HEK293 (cell line): Measurements from ENCODE around the gene NUMA1.

Experiments used
- CTCF ChIA-PET: fragments of 350-600 bp; formaldehyde crosslinking; extraction: SDS; loops from one replicate; lab custom pipeline; 2021; ENCODE audit warnings: antibody characterized with exemption; lab: Yijun Ruan, JAX
- POLR2A ChIA-PET: fragments of 300-600 bp; formaldehyde crosslinking; extraction: SDS; loops from one replicate; lab custom pipeline; 2020; ENCODE audit warnings: antibody characterized with exemption, inconsistent platforms; lab: Yijun Ruan, JAX
- H3K27ac ChIP-seq: fragments of 200-500 bp; sonication (Bioruptor generic); 2 replicates; pipeline ENCODE4 v1.5.1; 2014; ENCODE audit warnings: low read depth, low read length, control low read depth, inconsistent platforms; ENCODE audit errors: extremely low read depth
- H3K36me3 ChIP-seq, 2 experiments: fragments of 200-500 bp in 1 of 2; sonication (Bioruptor generic) in 1 of 2; 1 replicate in 1 of 2; 2 replicates in 1 of 2; pipeline ENCODE4 v1.5.1; 2014 to 2017; ENCODE audit warnings: inconsistent platforms in 2 of 2, low read length in 2 of 2; ENCODE audit not compliant: control insufficient read depth in 2 of 2, insufficient read depth in 1 of 2
- H3K4me1 ChIP-seq: fragments of 200-500 bp; sonication (Bioruptor generic); 2 replicates; pipeline ENCODE4 v1.5.1; 2014; ENCODE audit warnings: mild to moderate bottlenecking, low read length, inconsistent platforms; ENCODE audit not compliant: control insufficient read depth, insufficient read depth
- H3K4me3 ChIP-seq: 2 replicates; pipeline ENCODE4 v1.5.1; 2011; ENCODE audit warnings: low read depth, mild to moderate bottlenecking, control low read depth, low read length, moderate library complexity
- H3K9me3 ChIP-seq: fragments of 200-500 bp; sonication (Bioruptor generic); 2 replicates; pipeline ENCODE4 v1.5.1; 2014; ENCODE audit warnings: low read depth, low read length, inconsistent platforms; ENCODE audit not compliant: control insufficient read depth, insufficient read depth
- BCL11B ChIP-seq: fragments of 450-650 bp; formaldehyde crosslinking; IDR thresholded peaks from 2 replicates; pipeline ENCODE4 v1.5.1; 2016; ENCODE audit warnings: low read depth, missing biosample characterization, missing genetic modification characterization
- KLF10 ChIP-seq: fragments of 450-650 bp; IDR thresholded peaks from 2 replicates; pipeline ENCODE4 v1.5.1; 2018; ENCODE audit warnings: missing biosample characterization, mild to moderate bottlenecking, missing genetic modification characterization
- KLF9 ChIP-seq: fragments of 450-650 bp; formaldehyde crosslinking; IDR thresholded peaks from 2 replicates; pipeline ENCODE4 v1.5.1; 2016; ENCODE audit warnings: missing biosample characterization, missing genetic modification characterization, low read depth
- MYNN ChIP-seq: fragments of 450-650 bp; formaldehyde crosslinking; IDR thresholded peaks from 2 replicates; pipeline ENCODE4 v1.5.1; 2016; ENCODE audit warnings: missing biosample characterization, missing genetic modification characterization, borderline replicate concordance
- OVOL3 ChIP-seq: fragments of 450-650 bp; formaldehyde crosslinking; IDR thresholded peaks from 2 replicates; pipeline ENCODE4 v1.5.1; 2016; ENCODE audit warnings: missing biosample characterization, missing genetic modification characterization
- SP2 ChIP-seq: fragments of 450-650 bp; formaldehyde crosslinking; IDR thresholded peaks from 2 replicates; pipeline ENCODE4 v1.5.1; 2016; ENCODE audit warnings: missing biosample characterization, missing genetic modification characterization
- SP3 ChIP-seq: fragments of 450-650 bp; formaldehyde crosslinking; IDR thresholded peaks from 2 replicates; pipeline ENCODE4 v1.5.1; 2016; ENCODE audit warnings: missing biosample characterization, missing genetic modification characterization
- ZBTB21 ChIP-seq: fragments of 450-650 bp; formaldehyde crosslinking; IDR thresholded peaks from 2 replicates; pipeline ENCODE4 v1.5.1; 2017; ENCODE audit warnings: missing biosample characterization, missing genetic modification characterization
- ZBTB8A ChIP-seq: fragments of 450-650 bp; formaldehyde crosslinking; IDR thresholded peaks from 2 replicates; pipeline ENCODE4 v1.5.1; 2016; ENCODE audit warnings: missing biosample characterization, missing genetic modification characterization
- ZNF157 ChIP-seq: fragments of 450-650 bp; formaldehyde crosslinking; IDR thresholded peaks from 2 replicates; pipeline ENCODE4 v1.5.1; 2016; ENCODE audit warnings: missing biosample characterization, missing genetic modification characterization
- ZNF223 ChIP-seq: fragments of 450-650 bp; formaldehyde crosslinking; IDR thresholded peaks from 2 replicates; pipeline ENCODE4 v1.5.1; 2016; ENCODE audit warnings: missing biosample characterization, missing genetic modification characterization
- ZNF248 ChIP-seq: fragments of 450-650 bp; formaldehyde crosslinking; IDR thresholded peaks from 2 replicates; pipeline ENCODE4 v1.5.1; 2017; ENCODE audit warnings: missing biosample characterization, missing genetic modification characterization
- ZNF48 ChIP-seq: fragments of 450-650 bp; formaldehyde crosslinking; IDR thresholded peaks from 2 replicates; pipeline ENCODE4 v1.5.1; 2016; ENCODE audit warnings: missing biosample characterization, missing genetic modification characterization
- ZNF624 ChIP-seq: fragments of 450-650 bp; formaldehyde crosslinking; IDR thresholded peaks from 2 replicates; pipeline ENCODE4 v1.5.1; 2017; ENCODE audit warnings: missing biosample characterization, missing genetic modification characterization
- ZNF654 ChIP-seq: fragments of 450-650 bp; formaldehyde crosslinking; IDR thresholded peaks from 2 replicates; pipeline ENCODE4 v1.5.1; 2016; ENCODE audit warnings: low read depth, missing biosample characterization, missing genetic modification characterization
- ZNF658 ChIP-seq: fragments of 450-650 bp; formaldehyde crosslinking; IDR thresholded peaks from 2 replicates; pipeline ENCODE4; 2016; ENCODE audit warnings: missing biosample characterization, missing genetic modification characterization
- ZNF76 ChIP-seq: fragments of 450-650 bp; formaldehyde crosslinking; IDR thresholded peaks from 2 replicates; pipeline ENCODE4; 2016; ENCODE audit warnings: low read depth, missing biosample characterization, missing genetic modification characterization, borderline replicate concordance
- ZNF830 ChIP-seq: fragments of 450-650 bp; IDR thresholded peaks from 2 replicates; pipeline ENCODE4 v1.5.0; 2018; ENCODE audit warnings: missing biosample characterization, missing genetic modification characterization, low read depth, mild to moderate bottlenecking, moderate library complexity
- ZXDB ChIP-seq: fragments of 450-650 bp; formaldehyde crosslinking; IDR thresholded peaks from 2 replicates; pipeline ENCODE4 v1.5.1; 2016; ENCODE audit warnings: missing biosample characterization, missing genetic modification characterization
- TF ChIP-seq, protein P1 (sequence below): fragments of 450-650 bp; formaldehyde crosslinking; IDR thresholded peaks from 2 replicates; pipeline ENCODE4 v1.5.1; 2016; ENCODE audit warnings: missing biosample characterization, missing genetic modification characterization
- TF ChIP-seq, protein P2 (sequence below): fragments of 450-650 bp; formaldehyde crosslinking; IDR thresholded peaks from 2 replicates; pipeline ENCODE4 v1.5.0; 2017; ENCODE audit warnings: missing biosample characterization, missing genetic modification characterization, borderline replicate concordance
- TF ChIP-seq, protein P3 (sequence below): fragments of 450-650 bp; formaldehyde crosslinking; IDR thresholded peaks from 2 replicates; pipeline ENCODE4 v1.5.1; 2016; ENCODE audit warnings: missing biosample characterization, missing genetic modification characterization
- TF ChIP-seq, protein P4 (sequence below): fragments of 450-650 bp; formaldehyde crosslinking; IDR thresholded peaks from 2 replicates; pipeline ENCODE4 v1.5.1; 2016; ENCODE audit warnings: missing biosample characterization, missing genetic modification characterization
- TF ChIP-seq, protein P5 (sequence below): fragments of 450-650 bp; formaldehyde crosslinking; IDR thresholded peaks from 2 replicates; pipeline ENCODE4 v1.5.1; 2017; ENCODE audit warnings: missing biosample characterization, mild to moderate bottlenecking, missing genetic modification characterization, moderate library complexity

The NUMA1 gene

DNA sequence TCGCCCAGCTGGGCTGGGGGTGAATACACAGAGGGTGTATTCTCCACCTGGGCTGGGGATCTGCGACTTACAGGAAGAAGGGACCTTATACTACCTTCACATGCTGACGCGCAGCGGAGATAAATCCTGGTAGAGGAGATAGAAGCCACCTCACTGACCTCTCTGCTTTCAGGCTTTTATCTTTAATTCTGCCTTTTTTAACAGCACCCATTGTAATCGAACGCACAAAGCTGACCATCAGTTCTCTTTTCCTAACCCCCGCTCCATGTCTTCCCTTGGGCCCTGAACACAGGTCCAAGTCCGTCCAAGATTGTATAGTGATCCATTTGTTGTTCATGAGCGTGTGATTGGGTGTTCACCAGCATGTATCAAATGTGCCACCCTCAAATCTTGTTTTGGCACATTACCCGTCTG, 23.4 kb upstream of the NUMA1 start:
- peak overlapping the region; percentile 27 for H3K4me3 ChIP-seq
- CTCF ChIA-PET: interaction anchor here (0.8 kb wide), 1 partner anchor 326 kb away, joined by 4 read pairs; no protein-coding TSS in a partner anchor
- TF ChIP-seq ZNF157 (no peak), ZBTB21 (tag by site-specific recombination) (no peak), ZNF223 (tag by site-specific recombination) (no peak)
- TF ChIP-seq, protein P1, sequence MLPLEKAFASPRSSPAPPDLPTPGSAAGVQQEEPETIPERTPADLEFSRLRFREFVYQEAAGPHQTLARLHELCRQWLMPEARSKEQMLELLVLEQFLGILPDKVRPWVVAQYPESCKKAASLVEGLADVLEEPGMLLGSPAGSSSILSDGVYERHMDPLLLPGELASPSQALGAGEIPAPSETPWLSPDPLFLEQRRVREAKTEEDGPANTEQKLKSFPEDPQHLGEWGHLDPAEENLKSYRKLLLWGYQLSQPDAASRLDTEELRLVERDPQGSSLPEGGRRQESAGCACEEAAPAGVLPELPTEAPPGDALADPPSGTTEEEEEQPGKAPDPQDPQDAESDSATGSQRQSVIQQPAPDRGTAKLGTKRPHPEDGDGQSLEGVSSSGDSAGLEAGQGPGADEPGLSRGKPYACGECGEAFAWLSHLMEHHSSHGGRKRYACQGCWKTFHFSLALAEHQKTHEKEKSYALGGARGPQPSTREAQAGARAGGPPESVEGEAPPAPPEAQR: no peak
- H3K36me3 ChIP-seq: peaks cover 0 to 46% of the 10 kb centered on the region in 2 experiments; a peak in 1 of 3 replicates
- no peak overlapping the region for H3K27ac ChIP-seq
- H3K9me3 ChIP-seq: no peaks in the 10 kb centered on the region
- POLR2A ChIA-PET: interaction anchor here (1.5 kb wide), 1 partner anchor 13 kb away, joined by 3 read pairs; no protein-coding TSS in a partner anchor
- H3K4me1 ChIP-seq: no peaks in the 10 kb centered on the region

DNA sequence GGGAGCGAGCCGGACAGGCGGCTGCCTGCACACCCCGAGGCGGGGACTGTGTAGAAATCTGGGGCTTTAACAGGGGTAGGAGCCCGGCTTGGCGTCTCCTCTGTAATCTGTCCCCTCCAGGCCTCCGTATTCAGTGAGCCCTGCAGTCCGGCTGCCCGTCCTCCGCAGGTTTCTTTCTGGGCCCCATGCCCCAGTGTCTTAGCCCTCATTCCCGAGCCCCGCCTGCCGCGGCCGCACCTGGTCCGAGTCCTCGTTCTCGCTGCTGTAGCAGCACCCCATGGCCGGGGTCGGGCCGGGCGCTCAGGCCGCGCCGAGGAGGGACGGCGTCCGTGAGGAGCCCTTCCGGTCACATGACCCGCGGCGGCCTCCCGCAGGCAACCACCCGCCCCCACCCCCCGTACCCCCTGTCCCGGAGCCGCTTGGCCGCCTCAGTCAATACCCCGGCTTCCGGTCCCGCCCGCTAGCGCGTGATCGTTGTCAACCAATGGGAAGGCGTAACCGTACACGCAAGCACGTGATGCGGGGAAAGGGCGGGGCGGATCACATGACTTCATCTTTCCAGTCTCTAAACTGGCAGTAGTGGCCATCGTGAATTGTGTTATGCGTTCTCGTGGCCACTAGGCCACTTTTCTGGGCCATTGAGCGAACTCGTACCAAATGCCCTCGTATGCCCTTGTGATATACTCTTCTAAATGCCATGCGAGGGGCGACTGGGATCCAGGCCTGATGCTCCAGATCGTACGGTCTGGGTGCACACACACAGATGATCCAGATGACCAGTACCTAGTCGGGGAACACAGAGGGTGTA, 22.8 kb upstream of the NUMA1 start, which contains the start of gene LAMTOR1:
LAMTOR1 (minus strand) TSS at position 352 of the 808 bp plus-strand sequence; CDS start at position 279, 73 bp downstream.
- CTCF ChIA-PET: interaction anchor here (0.7 to 3.2 kb wide), 5 partner anchors 11 to 328 kb away, joined by 4 to 18 read pairs (median 6); no protein-coding TSS in a partner anchor
- POLR2A ChIA-PET: interaction anchor here (1.0 to 1.5 kb wide), 2 partner anchors 9 to 12 kb away, joined by 3 to 4 read pairs; partner anchors contain the start of gene ANAPC15
- H3K4me1 ChIP-seq: no peaks in the 10 kb centered on the region
- TF ChIP-seq MYNN (no peak), ZNF48 (tag by site-specific recombination) (no peak), ZNF654 (no peak), SP2 (tag by site-specific recombination) (peak; percentile 85), ZNF76 (tag by site-specific recombination) (0 out of 2 replicates have a peak, but pooled peaks have one; percentile 22), SP3 (tag by site-specific recombination) (peak; percentile 80), OVOL3 (tag by site-specific recombination) (no peak), ZNF248 (no peak), KLF10 (tag by site-specific recombination) (peak; percentile 84), KLF9 (tag by site-specific recombination) (peak; percentile 87), ZNF658 (tag by site-specific recombination) (no peak), ZNF830 (tag by site-specific recombination) (no peak), ZXDB (tag by site-specific recombination) (peak; percentile 65), ZBTB8A (tag by site-specific recombination) (peak; percentile 30; the same call in 1 of the 2 replicates), BCL11B (tag by site-specific recombination) (peak; percentile 32; the same call in 1 of the 2 replicates), ZNF624 (no peak)
- TF ChIP-seq, protein P2, sequence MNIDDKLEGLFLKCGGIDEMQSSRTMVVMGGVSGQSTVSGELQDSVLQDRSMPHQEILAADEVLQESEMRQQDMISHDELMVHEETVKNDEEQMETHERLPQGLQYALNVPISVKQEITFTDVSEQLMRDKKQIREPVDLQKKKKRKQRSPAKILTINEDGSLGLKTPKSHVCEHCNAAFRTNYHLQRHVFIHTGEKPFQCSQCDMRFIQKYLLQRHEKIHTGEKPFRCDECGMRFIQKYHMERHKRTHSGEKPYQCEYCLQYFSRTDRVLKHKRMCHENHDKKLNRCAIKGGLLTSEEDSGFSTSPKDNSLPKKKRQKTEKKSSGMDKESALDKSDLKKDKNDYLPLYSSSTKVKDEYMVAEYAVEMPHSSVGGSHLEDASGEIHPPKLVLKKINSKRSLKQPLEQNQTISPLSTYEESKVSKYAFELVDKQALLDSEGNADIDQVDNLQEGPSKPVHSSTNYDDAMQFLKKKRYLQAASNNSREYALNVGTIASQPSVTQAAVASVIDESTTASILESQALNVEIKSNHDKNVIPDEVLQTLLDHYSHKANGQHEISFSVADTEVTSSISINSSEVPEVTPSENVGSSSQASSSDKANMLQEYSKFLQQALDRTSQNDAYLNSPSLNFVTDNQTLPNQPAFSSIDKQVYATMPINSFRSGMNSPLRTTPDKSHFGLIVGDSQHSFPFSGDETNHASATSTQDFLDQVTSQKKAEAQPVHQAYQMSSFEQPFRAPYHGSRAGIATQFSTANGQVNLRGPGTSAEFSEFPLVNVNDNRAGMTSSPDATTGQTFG: no peak
- TF ChIP-seq, protein P3, sequence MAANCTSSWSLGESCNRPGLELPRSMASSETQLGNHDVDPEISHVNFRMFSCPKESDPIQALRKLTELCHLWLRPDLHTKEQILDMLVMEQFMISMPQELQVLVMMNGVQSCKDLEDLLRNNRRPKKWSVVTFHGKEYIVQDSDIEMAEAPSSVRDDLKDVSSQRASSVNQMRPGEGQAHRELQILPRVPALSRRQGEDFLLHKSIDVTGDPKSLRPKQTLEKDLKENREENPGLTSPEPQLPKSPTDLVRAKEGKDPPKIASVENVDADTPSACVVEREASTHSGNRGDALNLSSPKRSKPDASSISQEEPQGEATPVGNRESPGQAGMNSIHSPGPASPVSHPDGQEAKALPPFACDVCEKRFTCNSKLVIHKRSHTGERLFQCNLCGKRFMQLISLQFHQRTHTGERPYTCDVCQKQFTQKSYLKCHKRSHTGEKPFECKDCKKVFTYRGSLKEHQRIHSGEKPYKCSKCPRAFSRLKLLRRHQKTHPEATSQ (tag by site-specific recombination): no peak
- TF ChIP-seq, protein P4, sequence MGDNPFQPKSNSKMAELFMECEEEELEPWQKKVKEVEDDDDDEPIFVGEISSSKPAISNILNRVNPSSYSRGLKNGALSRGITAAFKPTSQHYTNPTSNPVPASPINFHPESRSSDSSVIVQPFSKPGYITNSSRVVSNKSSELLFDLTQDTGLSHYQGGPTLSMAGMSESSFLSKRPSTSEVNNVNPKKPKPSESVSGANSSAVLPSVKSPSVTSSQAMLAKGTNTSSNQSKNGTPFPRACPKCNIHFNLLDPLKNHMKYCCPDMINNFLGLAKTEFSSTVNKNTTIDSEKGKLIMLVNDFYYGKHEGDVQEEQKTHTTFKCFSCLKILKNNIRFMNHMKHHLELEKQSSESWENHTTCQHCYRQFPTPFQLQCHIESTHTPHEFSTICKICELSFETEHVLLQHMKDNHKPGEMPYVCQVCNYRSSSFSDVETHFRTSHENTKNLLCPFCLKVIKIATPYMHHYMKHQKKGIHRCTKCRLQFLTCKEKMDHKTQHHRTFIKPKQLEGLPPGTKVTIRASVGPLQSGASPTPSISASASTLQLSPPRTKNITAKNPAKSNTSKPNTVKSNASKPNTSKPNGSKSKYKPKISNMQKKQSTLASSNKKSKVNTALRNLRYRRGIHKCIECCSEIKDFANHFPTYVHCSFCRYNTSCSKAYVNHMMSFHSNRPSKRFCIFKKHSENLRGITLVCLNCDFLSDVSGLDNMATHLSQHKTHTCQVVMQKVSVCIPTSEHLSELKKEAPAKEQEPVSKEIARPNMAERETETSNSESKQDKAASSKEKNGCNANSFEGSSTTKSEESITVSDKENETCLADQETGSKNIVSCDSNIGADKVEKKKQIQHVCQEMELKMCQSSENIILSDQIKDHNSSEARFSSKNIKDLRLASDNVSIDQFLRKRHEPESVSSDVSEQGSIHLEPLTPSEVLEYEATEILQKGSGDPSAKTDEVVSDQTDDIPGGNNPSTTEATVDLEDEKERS (tag by site-specific recombination): no peak
- TF ChIP-seq, protein P5, sequence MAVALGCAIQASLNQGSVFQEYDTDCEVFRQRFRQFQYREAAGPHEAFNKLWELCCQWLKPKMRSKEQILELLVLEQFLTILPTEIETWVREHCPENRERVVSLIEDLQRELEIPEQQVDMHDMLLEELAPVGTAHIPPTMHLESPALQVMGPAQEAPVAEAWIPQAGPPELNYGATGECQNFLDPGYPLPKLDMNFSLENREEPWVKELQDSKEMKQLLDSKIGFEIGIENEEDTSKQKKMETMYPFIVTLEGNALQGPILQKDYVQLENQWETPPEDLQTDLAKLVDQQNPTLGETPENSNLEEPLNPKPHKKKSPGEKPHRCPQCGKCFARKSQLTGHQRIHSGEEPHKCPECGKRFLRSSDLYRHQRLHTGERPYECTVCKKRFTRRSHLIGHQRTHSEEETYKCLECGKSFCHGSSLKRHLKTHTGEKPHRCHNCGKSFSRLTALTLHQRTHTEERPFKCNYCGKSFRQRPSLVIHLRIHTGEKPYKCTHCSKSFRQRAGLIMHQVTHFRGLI (tag by site-specific recombination): no peak

More for the DNA sequence above, 22.8 kb upstream of the NUMA1 start, which contains the start of gene LAMTOR1:
- Histone ChIP-seq H3K9me3 (no peaks in the 10 kb centered on the region), H3K27ac (peak within 1 kb of the TSS; percentile 75), H3K36me3 (peaks cover 0 to 46% of the 10 kb centered on the region in 2 experiments; a peak in 1 of 3 replicates), H3K4me3 (peak within 1 kb of the TSS; percentile 87)
